CD4-positive, alpha-beta T cell treated with Interleukin-6 at 100 ng/mL for 8 hours (primary cell): ENCODE results near the gene PLCE1.
"Not testable (repeated sequence)": the region's sequence is repeated elsewhere in the genome, so short reads cannot be mapped to it uniquely, and the experiment has no call there.

Experiments used
- DNase-seq: peaks from one replicate; pipeline ENCODE4 v3.0.0-alpha.2; 2020; ENCODE audit warnings: mixed read lengths, low spot score

Gene PLCE1

GRCh38 chr10:93993782-93994437 is at the start of gene PLCE1:
Gene PLCE1 (plus strand): TSS chr10:93993931. CDS start chr10:94031047, 37,116 bp downstream.
- DNase-seq: no peak

GRCh38 chr10:93945819-93946218 is 47.9 kb upstream of the PLCE1 start:
- no peak for DNase-seq

- no peak for DNase-seq
These were observed 46.7 kb upstream of the PLCE1 start for GRCh38 chr10:93947055-93947454.

- DNase-seq: no peak
These were observed 46.2 kb upstream of the PLCE1 start for GRCh38 chr10:93947524-93947923.

GRCh38 chr10:93951905-93952304 is 41.8 kb upstream of the PLCE1 start:
- DNase-seq: no peak

- DNase-seq: no peak
These were observed 39.4 kb upstream of the PLCE1 start for GRCh38 chr10:93954299-93954698.

GRCh38 chr10:93954726-93955363 is 38.9 kb upstream of the PLCE1 start:
- DNase-seq: no peak

- DNase-seq: no peak
These were observed 34.9 kb upstream of the PLCE1 start for GRCh38 chr10:93958834-93959233.

GRCh38 chr10:93960988-93961387 is 32.7 kb upstream of the PLCE1 start:
- DNase-seq: not testable (repeated sequence)

- no peak for DNase-seq
These were observed 30.8 kb upstream of the PLCE1 start for GRCh38 chr10:93962973-93963372.

- DNase-seq: no peak
These were observed 30.3 kb upstream of the PLCE1 start for GRCh38 chr10:93963434-93963833.

- no peak for DNase-seq
These were observed 27.8 kb upstream of the PLCE1 start for GRCh38 chr10:93965911-93966310.

GRCh38 chr10:93967756-93968155 is 26.0 kb upstream of the PLCE1 start:
- DNase-seq: no peak

- DNase-seq: no peak
These were observed 25.2 kb upstream of the PLCE1 start for GRCh38 chr10:93968540-93968945.

GRCh38 chr10:93970433-93971010 is 23.2 kb upstream of the PLCE1 start:
- not testable (repeated sequence) for DNase-seq

GRCh38 chr10:93973748-93974445 is 19.8 kb upstream of the PLCE1 start:
- no peak for DNase-seq

- DNase-seq: no peak
These were observed 16.3 kb upstream of the PLCE1 start for GRCh38 chr10:93977442-93977841.

- no peak for DNase-seq
These were observed 13.2 kb upstream of the PLCE1 start for GRCh38 chr10:93980486-93980885.

GRCh38 chr10:93991114-93991513 is 2.6 kb upstream of the PLCE1 start:
- no peak for DNase-seq

- no peak for DNase-seq
These were observed 2.0 kb upstream of the PLCE1 start for GRCh38 chr10:93991596-93992284.

- DNase-seq: no peak
These were observed 1.2 kb upstream of the PLCE1 start for GRCh38 chr10:93992400-93993030.

- no peak for DNase-seq
These were observed 333 bp upstream of the PLCE1 start for GRCh38 chr10:93993414-93993781.
